Urinary bladder (tissue), 4 donors: ENCODE results near the gene IFNK. TPM values are rescaled to one million over a fixed set of nuclear protein-coding genes. Genes with fewer than 3 reads are reported as not detected.

Source experiments
- DNase-seq: peaks from one replicate; pipeline ENCODE4 v3.0.0-alpha.2; 2015; ENCODE audit errors: extremely low spot score
- H3K27ac ChIP-seq: one replicate; pipeline ENCODE4 v1.5.1; 2013; ENCODE audit warnings: low read depth, mild to moderate bottlenecking, moderate library complexity
- H3K36me3 ChIP-seq: one replicate; pipeline ENCODE4 v1.6.1; 2013; ENCODE audit warnings: mild to moderate bottlenecking, moderate library complexity; ENCODE audit not compliant: insufficient read depth
- H3K4me1 ChIP-seq: one replicate; pipeline ENCODE4 v1.6.1; 2013; ENCODE audit warnings: mild to moderate bottlenecking, moderate library complexity; ENCODE audit not compliant: insufficient read depth
- H3K4me3 ChIP-seq: one replicate; pipeline ENCODE4 v1.5.1; 2013; ENCODE audit warnings: low read depth, low read length
- WGBS: extraction: QIAGEN DNeasy Blood & Tissue Kit; methylation state at CpG from one replicate; pipeline ENCODE4 v1.1.7; 2013; 5-methylcytosine and 5-hydroxymethylcytosine counted together
- polyA plus RNA-seq: library from polyadenylated mRNA; stranded (reverse); fragments of 200-250 nt; gene quantifications from one replicate; pipeline ENCODE4 v1.2.3, GENCODE V29; 2013
- total RNA-seq: library from RNA; depleted of rRNA; stranded (reverse); fragments of >200 nt; gene quantifications from one replicate; pipeline ENCODE4 v1.2.3, GENCODE V29; 2014
- donor health status: healthy with polysubstance abuse.
- donor health status: healthy.

IFNK gene, protein sequence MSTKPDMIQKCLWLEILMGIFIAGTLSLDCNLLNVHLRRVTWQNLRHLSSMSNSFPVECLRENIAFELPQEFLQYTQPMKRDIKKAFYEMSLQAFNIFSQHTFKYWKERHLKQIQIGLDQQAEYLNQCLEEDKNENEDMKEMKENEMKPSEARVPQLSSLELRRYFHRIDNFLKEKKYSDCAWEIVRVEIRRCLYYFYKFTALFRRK
- not detected for total RNA-seq
- not detected for polyA plus RNA-seq

DNA sequence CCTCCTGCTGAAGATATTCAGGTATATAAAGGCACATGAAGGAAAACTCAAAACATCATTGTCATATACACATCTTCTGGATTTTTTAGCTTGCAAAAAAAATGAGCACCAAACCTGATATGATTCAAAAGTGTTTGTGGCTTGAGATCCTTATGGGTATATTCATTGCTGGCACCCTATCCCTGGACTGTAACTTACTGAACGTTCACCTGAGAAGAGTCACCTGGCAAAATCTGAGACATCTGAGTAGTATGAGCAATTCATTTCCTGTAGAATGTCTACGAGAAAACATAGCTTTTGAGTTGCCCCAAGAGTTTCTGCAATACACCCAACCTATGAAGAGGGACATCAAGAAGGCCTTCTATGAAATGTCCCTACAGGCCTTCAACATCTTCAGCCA is at the start of gene IFNK:
TSS of gene IFNK (plus strand) at position 55 of the 400 bp plus-strand sequence. CDS start at position 102, 47 bp downstream.
- WGBS, result 89% methylated on average over 2 of the region's 2 CpGs
- no peak for DNase-seq
- Histone ChIP-seq H3K36me3 (no peaks in the 10 kb centered on the region), H3K4me1 (no peaks in the 10 kb centered on the region), H3K4me3 (no peak within 1 kb of the TSS), H3K27ac (no peak within 1 kb of the TSS)

DNA sequence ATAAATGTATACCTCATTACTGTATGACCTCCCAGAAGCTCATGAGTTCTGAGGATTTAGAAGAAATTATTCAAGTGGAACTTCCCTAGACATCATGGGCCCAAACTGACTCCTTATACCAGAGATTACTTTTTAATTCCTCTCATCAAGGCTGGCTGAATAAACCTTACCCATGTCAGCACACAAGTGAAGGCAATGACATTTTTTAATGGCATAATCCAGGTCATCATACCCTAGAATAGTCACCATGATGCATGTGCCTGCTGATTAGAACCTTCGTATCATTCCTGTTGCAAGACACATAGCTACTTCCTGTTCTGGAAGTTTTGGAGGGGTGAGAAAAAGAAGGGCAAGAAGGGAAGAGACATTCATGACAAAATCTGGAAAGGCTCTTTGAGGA is 49.8 kb upstream of the IFNK start:
- H3K4me1 ChIP-seq, result no peaks in the 10 kb centered on the region
- WGBS, result 84% methylated on average over 1 of the region's 1 CpG

DNA sequence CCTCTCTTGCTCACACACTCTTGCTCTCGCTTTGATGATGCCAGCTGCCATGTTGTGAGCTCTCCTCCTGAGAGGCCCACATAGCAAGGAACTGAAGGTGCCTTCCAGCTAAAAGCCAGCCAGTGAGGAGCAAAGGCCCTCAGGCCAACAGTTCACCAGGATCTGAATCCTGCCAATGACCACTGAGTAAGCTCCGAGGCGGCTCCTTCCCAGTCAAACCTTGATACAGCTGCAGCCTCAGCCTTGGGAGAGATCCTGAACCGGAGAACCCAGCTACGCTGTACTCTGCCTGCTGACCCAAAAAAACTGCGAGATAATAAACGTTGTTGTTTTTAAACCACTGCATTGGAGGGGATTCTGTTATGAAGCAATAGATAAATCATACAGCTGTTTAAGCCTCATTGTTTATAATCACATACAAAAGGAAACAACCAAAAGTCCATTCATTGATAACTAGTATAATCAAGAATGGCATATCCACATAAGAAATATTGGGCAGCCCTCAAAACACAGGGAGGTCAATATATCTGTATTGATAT is 49.0 kb upstream of the IFNK start:
- no peak for DNase-seq
- Histone ChIP-seq H3K36me3 (no peaks in the 10 kb centered on the region), H3K4me1 (no peaks in the 10 kb centered on the region), H3K27ac (no peak overlapping the region), H3K4me3 (no peak overlapping the region)
- 53% methylated on average over 7 of the region's 7 CpGs for whole genome bisulfite sequencing

More for the DNA sequence above, 49.8 kb upstream of the IFNK start:
- H3K36me3 ChIP-seq, result no peaks in the 10 kb centered on the region
- no peak overlapping the region for H3K27ac ChIP-seq
- H3K4me3 ChIP-seq, result no peak overlapping the region
- no peak for DNase-seq

DNA sequence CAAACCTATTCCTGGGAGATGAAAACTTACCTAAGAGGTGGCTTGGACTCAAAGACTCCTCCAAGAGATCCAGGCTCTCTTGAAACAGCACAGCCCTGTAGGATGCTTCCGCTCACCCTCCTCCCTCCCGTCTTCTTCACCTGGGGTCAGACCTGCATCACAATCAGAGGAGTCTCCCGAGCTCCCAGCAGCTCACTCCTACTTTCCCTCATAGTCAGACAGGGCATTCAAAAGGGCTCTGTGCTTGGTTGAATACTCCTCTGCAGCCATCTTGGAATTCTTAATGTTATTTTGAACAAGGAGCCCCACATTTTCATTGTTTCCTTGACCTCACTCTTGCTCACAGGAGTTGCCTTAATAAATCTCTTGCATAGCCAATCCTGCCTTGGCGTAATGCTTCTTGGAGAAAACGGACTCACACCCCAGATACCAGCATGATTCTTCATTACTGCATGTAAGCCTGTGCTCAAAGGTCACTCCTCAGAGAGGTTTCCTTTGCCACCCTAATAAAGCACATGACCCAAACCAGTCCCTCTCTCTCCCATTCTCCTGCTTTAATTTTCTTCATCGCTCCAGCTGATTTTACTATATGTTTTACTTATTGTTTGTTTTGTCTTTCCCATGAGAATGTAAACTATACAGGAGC is 47.1 kb upstream of the IFNK start:
- no peaks in the 10 kb centered on the region for H3K4me1 ChIP-seq
- DNase-seq, result no peak
- no peak overlapping the region for H3K27ac ChIP-seq
- no peak overlapping the region for H3K4me3 ChIP-seq
- no peaks in the 10 kb centered on the region for H3K36me3 ChIP-seq
- 98% methylated on average over 6 of the region's 6 CpGs for WGBS

DNA sequence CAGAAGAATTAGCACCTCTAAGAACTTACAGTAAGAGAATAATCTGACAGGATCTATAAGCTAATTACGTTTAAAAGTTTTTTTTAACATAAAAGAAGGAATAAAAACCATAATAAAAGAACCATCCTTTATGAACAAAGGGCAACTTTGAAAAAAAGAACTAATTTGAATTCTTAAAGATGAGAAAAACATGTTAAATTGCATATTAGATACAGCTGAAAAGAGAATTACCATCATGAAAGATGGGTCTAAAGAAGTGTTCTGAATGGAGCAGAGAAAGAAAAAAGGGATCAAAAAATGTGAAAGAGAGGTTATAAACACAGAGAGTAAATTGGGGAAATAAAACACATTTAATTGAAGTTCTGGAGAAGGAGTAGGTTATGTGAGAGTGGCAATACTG is 45.8 kb upstream of the IFNK start:
- 94% methylated on average over 1 of the region's 1 CpG for WGBS
- no peak overlapping the region for H3K27ac ChIP-seq
- H3K4me3 ChIP-seq, result no peak overlapping the region
- DNase-seq, result no peak
- H3K4me1 ChIP-seq, result no peaks in the 10 kb centered on the region
- no peaks in the 10 kb centered on the region for H3K36me3 ChIP-seq

DNA sequence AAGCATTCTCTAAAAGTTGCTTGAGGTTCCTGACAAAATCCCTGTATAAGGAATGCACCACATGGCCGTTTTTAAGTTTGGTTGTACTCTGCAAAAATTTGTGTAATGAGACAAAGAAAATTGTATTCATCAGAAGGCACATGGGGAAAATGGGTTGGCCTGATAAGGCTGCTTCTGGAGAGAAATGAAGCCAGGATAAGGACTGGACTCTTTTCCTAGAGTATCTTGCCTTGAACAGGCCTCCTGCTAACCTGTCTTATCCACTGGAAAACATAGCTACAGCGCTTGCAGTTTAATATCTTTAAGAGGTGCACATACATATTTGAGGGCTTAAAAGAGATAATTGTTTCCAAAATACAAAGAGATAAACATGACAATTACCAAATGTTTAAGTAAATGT is 41.4 kb upstream of the IFNK start:
- Histone ChIP-seq H3K4me3 (no peak overlapping the region), H3K27ac (no peak overlapping the region), H3K4me1 (no peaks in the 10 kb centered on the region), H3K36me3 (no peaks in the 10 kb centered on the region)
- DNase-seq, result no peak
- WGBS, result 74% methylated on average over 2 of the region's 2 CpGs

DNA sequence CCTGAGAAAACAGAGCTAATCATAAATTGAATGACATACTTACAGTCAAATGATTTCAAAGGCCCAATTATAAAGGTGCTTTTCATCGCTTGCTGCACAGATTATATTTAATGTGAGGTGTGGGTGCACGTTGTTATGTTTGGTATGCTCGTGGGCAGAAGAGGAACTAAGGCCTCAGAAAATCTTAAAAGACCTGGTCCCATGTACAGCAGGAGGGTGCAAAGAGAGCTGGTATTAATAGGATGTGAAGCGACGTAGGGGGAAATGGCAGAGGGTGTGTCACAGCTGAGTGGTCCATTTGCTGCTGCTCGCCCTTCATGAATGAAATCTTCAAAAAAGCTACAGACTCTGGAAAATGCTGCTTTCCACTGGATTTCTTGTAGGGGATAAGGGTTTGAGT is 40.5 kb upstream of the IFNK start:
- no peaks in the 10 kb centered on the region for H3K4me1 ChIP-seq
- no peak for DNase-seq
- WGBS, result 93% methylated on average over 6 of the region's 6 CpGs

DNA sequence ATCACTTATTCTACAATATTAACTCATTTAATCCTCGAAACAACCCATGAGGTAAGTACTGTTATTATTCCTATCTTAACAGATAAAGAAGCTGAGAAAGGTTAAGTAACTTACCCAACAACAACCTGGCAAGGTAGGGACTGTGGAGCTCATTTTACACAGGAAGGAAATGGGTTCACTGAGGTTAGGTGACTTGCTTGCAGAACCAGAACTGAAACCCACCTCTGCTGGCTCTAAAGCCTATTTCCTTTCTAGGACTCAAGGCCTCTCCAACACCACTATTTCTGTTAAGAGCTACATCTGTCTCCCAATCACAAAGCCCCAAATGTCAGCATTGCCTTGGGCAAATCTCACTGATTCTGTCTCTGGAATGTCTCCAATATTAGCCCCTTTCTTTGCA is 38.9 kb upstream of the IFNK start:
- no peak for DNase-seq
- H3K4me1 ChIP-seq, result no peaks in the 10 kb centered on the region
- no peak overlapping the region for H3K27ac ChIP-seq
- H3K4me3 ChIP-seq, result no peak overlapping the region
- no peaks in the 10 kb centered on the region for H3K36me3 ChIP-seq
- WGBS, result 95% methylated on average over 1 of the region's 1 CpG

More for the DNA sequence above, 40.5 kb upstream of the IFNK start:
- H3K4me3 ChIP-seq, result no peak overlapping the region
- H3K36me3 ChIP-seq, result no peaks in the 10 kb centered on the region
- no peak overlapping the region for H3K27ac ChIP-seq

DNA sequence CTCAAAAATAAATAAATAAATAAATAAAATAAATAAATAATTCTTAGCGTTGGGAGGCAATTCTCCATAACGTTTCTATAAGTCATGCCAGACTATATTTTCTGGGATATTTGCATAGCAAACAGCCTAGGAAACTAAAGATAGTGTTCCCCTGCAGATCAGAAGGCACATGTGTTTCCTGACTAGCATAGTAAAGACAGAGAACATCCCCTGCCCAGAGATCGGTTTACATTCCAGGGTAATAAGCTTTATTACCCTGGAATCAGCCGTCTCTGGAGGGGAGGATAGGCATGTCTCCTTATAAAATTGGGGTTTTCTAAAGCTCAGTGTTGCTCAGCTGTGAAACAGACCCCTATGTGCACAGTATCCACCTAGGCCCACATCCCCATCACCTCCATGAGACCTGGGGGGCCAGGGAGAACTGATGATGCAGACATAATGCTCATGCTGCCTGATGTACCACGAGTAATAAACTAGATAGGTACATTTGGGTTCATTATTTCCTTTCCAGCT is 36.9 kb upstream of the IFNK start:
- DNase-seq, result no peak
- no peaks in the 10 kb centered on the region for H3K36me3 ChIP-seq
- no peak overlapping the region for H3K27ac ChIP-seq
- no peak overlapping the region for H3K4me3 ChIP-seq
- WGBS, result 56% methylated on average over 5 of the region's 5 CpGs
- no peaks in the 10 kb centered on the region for H3K4me1 ChIP-seq

DNA sequence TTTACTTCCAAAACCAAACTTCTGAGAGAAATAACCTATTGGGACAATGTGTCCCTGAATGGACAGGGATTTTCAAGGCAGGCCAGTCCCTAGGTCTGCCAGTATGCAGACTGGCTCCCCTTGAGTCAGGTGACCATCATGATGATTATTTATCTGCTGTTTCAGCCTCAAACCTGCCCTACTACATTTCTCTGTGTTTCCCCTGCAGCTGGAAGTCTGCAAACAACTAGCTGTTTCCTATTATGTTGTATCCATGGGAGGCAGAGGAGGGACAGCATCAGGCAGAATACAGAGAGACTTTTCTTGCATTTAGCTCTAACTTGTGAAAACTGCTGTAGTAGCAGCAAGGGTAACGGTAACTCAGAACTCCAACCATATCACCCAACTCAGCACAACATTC is 36.2 kb upstream of the IFNK start:
- DNase-seq, result no peak
- H3K36me3 ChIP-seq, result no peaks in the 10 kb centered on the region
- no peak overlapping the region for H3K27ac ChIP-seq
- 88% methylated on average over 1 of the region's 1 CpG for WGBS
- H3K4me1 ChIP-seq, result no peaks in the 10 kb centered on the region
- H3K4me3 ChIP-seq, result no peak overlapping the region

DNA sequence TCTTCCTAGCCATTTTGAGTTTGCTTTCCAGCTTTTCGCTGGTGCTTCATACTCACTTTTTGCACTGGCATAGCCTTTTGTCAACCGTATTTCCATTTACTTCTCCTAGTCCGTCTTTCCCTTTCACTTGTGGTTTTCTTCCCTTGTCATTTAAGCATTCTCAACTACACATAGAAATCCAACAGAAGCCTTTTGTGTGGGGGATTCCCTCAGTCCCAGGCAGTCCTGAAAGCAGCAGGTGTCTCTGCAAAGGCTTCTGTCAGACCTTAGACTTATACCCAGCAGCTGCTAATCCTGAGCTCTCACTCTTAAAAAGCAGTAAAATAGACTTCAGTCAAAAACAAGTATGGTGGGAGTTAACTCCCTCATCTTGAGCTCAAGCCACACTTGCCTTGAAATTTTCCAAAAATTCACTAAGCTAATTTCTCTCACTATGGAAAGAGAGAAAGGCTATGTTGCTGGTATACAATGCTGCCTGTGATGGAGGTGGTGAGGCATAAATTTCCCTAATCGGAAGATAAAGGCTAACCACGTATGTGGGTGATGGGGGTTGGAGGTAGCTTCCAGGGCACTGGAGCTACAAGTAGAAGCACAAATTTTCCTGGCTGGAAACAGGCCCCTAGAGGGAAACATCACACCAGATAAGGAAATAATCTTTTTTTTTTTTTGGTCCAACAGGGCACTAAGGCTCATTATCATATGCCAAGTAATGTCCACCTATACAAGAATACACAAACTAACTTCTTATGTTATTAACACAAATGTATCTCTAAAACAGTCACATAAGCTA is 34.8 kb upstream of the IFNK start:
- H3K4me1 ChIP-seq, result no peaks in the 10 kb centered on the region

DNA sequence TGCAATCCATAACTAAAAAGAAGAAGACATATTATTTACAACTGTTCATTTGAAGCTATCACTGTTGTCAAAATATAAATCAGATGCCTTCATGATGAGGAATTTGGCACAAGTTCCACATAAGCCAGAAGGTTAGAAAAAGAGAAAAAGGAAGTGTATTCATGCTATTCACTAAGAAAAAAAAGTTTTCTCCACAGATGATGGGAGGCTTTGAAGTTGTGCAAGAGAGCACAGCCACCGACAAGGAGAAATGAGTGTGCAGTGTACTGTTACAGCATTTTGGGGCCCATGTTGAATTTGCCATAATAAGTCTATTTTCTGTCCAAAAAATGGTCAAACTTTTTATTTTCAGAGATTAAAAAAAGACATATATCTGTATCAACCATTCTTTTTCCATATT is 32.9 kb upstream of the IFNK start:
- WGBS, result 62% methylated on average over 1 of the region's 1 CpG
- DNase-seq, result no peak
- Histone ChIP-seq H3K27ac (no peak overlapping the region), H3K36me3 (no peaks in the 10 kb centered on the region), H3K4me3 (no peak overlapping the region), H3K4me1 (no peaks in the 10 kb centered on the region)

More for the DNA sequence above, 34.8 kb upstream of the IFNK start:
- no peak for DNase-seq
- no peak overlapping the region for H3K27ac ChIP-seq
- H3K4me3 ChIP-seq, result no peak overlapping the region
- no peaks in the 10 kb centered on the region for H3K36me3 ChIP-seq
- 93% methylated on average over 5 of the region's 5 CpGs for WGBS

DNA sequence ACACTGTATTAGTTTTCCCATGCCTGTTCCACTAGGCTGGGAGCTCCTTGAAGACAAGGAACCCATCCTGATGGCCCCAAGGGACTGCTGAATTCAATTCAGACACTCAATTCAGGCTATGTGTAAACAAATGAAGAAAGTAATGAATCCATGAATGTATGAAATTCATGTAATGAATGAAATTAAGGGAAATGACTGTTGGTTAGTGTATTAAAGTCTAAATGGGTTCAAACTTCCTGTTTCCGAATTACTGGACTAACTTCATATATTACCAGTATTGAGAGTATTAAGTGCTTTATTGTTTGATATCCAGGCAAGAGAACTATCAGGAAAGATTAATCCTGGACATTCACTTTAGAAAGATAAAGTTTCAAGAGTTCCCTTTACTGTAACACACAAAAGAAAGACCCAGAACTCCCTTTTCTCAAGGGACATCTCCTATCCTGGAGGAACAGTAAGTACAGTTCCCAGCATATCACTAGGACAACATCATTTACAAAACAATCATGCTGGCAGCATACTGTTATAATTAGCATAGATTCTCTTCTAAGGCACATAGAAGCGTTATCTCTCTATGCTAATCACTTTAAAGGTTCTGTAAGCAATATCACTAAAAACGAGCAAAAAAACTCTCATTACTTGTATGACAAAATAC is 28.5 kb upstream of the IFNK start:
- Histone ChIP-seq H3K4me3 (no peak overlapping the region), H3K4me1 (no peaks in the 10 kb centered on the region), H3K27ac (no peak overlapping the region)

More for the DNA sequence above, 28.5 kb upstream of the IFNK start:
- H3K36me3 ChIP-seq, result no peaks in the 10 kb centered on the region
- WGBS, result 62% methylated on average over 3 of the region's 3 CpGs
- DNase-seq, result no peak
